ENCODE results near the gene ETV3. TPM values are rescaled to one million over a fixed set of nuclear protein-coding genes. Genes with fewer than 3 reads are reported as not detected.

The ETV3 gene
- total RNA-seq, 4 donors from 2014 or later, result 8.6 to 13.4 (median 11.4) TPM

DNA sequence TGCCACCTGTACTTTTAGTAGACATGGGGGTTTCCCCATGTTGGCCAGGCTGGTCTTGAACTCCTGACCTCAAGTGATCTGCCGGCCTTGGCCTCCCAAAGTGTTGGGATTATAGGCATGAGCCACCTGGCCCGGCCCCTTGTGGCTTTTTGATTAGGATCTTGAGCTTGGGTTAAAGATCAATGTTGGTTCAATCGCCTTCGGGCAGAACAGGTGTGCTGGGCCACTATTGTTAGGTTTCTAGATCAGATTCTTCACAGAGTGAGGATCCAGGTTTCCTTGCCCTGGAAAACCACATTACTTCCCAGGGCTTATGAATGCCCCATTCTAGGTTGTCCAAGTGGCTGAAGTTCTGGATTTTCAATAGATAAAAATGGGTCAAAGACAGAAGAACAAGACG lies 6.1 kb downstream of the ETV3 start:
- Histone ChIP-seq H3K36me3 (peaks cover 0 to 65% of the 10 kb centered on the region in 2 donors), H3K9me3 (no peaks in the 10 kb centered on the region), H3K27ac (no peak overlapping the region), H3K4me3 (no peak overlapping the region), H3K27me3 (no peaks in the 10 kb centered on the region), H3K4me1 (peaks cover 13 to 15% of the 10 kb centered on the region in 2 donors)
- DNase-seq (no peak), ATAC-seq (no peak)
- intact Hi-C loops (cut with DNase I; ENCODE audit: low total_unique reads), result no loop called here
- in situ Hi-C loops (cut with MboI; ENCODE audit: low sequenced_read_pairs in 4 of 4), result no loop called here
- TF ChIP-seq POLR2A (IDR thresholded peaks at IDR 0.05), result no peak
- TF ChIP-seq, protein P1, sequence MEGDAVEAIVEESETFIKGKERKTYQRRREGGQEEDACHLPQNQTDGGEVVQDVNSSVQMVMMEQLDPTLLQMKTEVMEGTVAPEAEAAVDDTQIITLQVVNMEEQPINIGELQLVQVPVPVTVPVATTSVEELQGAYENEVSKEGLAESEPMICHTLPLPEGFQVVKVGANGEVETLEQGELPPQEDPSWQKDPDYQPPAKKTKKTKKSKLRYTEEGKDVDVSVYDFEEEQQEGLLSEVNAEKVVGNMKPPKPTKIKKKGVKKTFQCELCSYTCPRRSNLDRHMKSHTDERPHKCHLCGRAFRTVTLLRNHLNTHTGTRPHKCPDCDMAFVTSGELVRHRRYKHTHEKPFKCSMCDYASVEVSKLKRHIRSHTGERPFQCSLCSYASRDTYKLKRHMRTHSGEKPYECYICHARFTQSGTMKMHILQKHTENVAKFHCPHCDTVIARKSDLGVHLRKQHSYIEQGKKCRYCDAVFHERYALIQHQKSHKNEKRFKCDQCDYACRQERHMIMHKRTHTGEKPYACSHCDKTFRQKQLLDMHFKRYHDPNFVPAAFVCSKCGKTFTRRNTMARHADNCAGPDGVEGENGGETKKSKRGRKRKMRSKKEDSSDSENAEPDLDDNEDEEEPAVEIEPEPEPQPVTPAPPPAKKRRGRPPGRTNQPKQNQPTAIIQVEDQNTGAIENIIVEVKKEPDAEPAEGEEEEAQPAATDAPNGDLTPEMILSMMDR (IDR thresholded peaks at IDR 0.05 in 4 of 5, conservative IDR thresholded peaks at IDR 0.05 in 1 of 5), result no peak

DNA sequence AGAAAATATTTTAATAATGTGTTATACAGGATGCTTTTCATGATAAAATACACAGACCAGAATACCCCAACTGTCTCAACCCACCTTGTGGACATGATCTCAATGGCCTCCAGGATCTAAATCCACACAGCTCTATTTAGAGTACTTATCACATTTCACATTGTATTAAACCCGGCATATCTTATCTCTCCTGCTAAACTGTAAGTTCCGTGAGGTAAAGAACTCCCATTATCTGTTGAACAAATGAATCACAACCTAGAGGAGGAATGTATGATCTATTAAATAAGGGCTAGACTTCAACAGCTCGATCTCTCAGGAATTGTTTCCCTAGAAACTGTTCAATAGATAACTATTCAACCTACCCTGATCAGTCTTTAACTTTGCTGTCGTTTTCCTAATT lies 6.9 kb downstream of the ETV3 start:
- no peak overlapping the region for H3K27ac ChIP-seq
- H3K27me3 ChIP-seq, result no peaks in the 10 kb centered on the region
- peaks cover 5 to 7% of the 10 kb centered on the region in 2 donors for H3K4me1 ChIP-seq
- in situ Hi-C loops (cut with MboI; ENCODE audit: low sequenced_read_pairs in 4 of 4), result no loop called here
- no peak for TF ChIP-seq POLR2A (IDR thresholded peaks at IDR 0.05)
- H3K4me3 ChIP-seq, result no peak overlapping the region
- no peak for DNase-seq
- ATAC-seq, result no peak
- H3K9me3 ChIP-seq, result no peaks in the 10 kb centered on the region
- H3K36me3 ChIP-seq, result peaks cover 0 to 65% of the 10 kb centered on the region in 2 donors
- intact Hi-C loops (cut with DNase I; ENCODE audit: low total_unique reads), result no loop called here

GRCh38 chr1:157124855-157125254 lies 13.3 kb downstream of the ETV3 start:
- no peak for DNase-seq
- no peak for TF ChIP-seq POLR2A (IDR thresholded peaks at IDR 0.05)
- Histone ChIP-seq H3K36me3 (peaks cover 0 to 49% of the 10 kb centered on the region in 2 donors), H3K27me3 (no peaks in the 10 kb centered on the region), H3K4me3 (no peak overlapping the region), H3K9me3 (no peaks in the 10 kb centered on the region), H3K4me1 (no peaks in the 10 kb centered on the region), H3K27ac (no peak overlapping the region)
- no peak for ATAC-seq
- intact Hi-C loops (cut with DNase I; ENCODE audit: low total_unique reads) (no loop called here), in situ Hi-C loops (cut with MboI; ENCODE audit: low sequenced_read_pairs in 4 of 4) (no loop called here)

GRCh38 chr1:157119448-157119847 lies 18.7 kb downstream of the ETV3 start:
- Histone ChIP-seq H3K27me3 (no peaks in the 10 kb centered on the region), H3K9me3 (no peaks in the 10 kb centered on the region), H3K4me1 (no peaks in the 10 kb centered on the region), H3K4me3 (no peak overlapping the region), H3K27ac (no peak overlapping the region), H3K36me3 (peaks cover 0 to 29% of the 10 kb centered on the region in 2 donors)
- TF ChIP-seq POLR2A (IDR thresholded peaks at IDR 0.05), result no peak
- TF ChIP-seq, protein P1 (IDR thresholded peaks at IDR 0.05 in 4 of 5, conservative IDR thresholded peaks at IDR 0.05 in 1 of 5), result no peak
- intact Hi-C loops (cut with DNase I; ENCODE audit: low total_unique reads) (no loop called here), in situ Hi-C loops (cut with MboI; ENCODE audit: low sequenced_read_pairs in 4 of 4) (no loop called here)
- DNase-seq (no peak), ATAC-seq (no peak)

- no peak for ATAC-seq
- no peak for DNase-seq
- peaks cover 0 to 24% of the 10 kb centered on the region in 2 donors for H3K36me3 ChIP-seq
- H3K9me3 ChIP-seq, result no peaks in the 10 kb centered on the region
- intact Hi-C loops (cut with DNase I; ENCODE audit: low total_unique reads) (no loop called here), in situ Hi-C loops (cut with MboI; ENCODE audit: low sequenced_read_pairs in 4 of 4) (no loop called here)
- H3K27me3 ChIP-seq, result no peaks in the 10 kb centered on the region
- TF ChIP-seq, protein P1 (IDR thresholded peaks at IDR 0.05 in 4 of 5, conservative IDR thresholded peaks at IDR 0.05 in 1 of 5), result no peak
- no peak for TF ChIP-seq POLR2A (IDR thresholded peaks at IDR 0.05)
- no peak overlapping the region for H3K4me3 ChIP-seq
- no peak overlapping the region for H3K27ac ChIP-seq
- no peaks in the 10 kb centered on the region for H3K4me1 ChIP-seq
These were observed 19.2 kb downstream of the ETV3 start for GRCh38 chr1:157119008-157119407.

GRCh38 chr1:157117527-157118057 lies 20.6 kb downstream of the ETV3 start:
- in situ Hi-C loops (cut with MboI; ENCODE audit: low sequenced_read_pairs in 4 of 4), result no loop called here
- H3K27ac ChIP-seq, result no peak overlapping the region
- H3K4me1 ChIP-seq, result no peaks in the 10 kb centered on the region
- DNase-seq, result no peak
- H3K9me3 ChIP-seq, result no peaks in the 10 kb centered on the region
- TF ChIP-seq, protein P1 (IDR thresholded peaks at IDR 0.05 in 4 of 5, conservative IDR thresholded peaks at IDR 0.05 in 1 of 5), result no peak
- TF ChIP-seq POLR2A (IDR thresholded peaks at IDR 0.05), result no peak
- ATAC-seq, result no peak
- no peak overlapping the region for H3K4me3 ChIP-seq
- intact Hi-C loops (cut with DNase I; ENCODE audit: low total_unique reads), result no loop called here
- H3K36me3 ChIP-seq, result peaks cover 0 to 10% of the 10 kb centered on the region in 2 donors
- H3K27me3 ChIP-seq, result no peaks in the 10 kb centered on the region

Measured in gastrocnemius medialis (tissue), 4 donors.